HCT116 (cell line): ENCODE results near the gene DNAH10.
A peak's percentile ranks its signal among the peaks of the same experiment; 100 is the strongest.

ENCODE experiments used
- EGR1 ChIP-seq: IDR thresholded peaks from 2 replicates; pipeline ENCODE4 v1.6.1; 2012; ENCODE audit warnings: low read depth
- EZH2 ChIP-seq: fragments of 200-600 bp; sonication (generic); IDR thresholded peaks from 2 replicates; pipeline ENCODE4 v1.6.1; 2017; ENCODE audit warnings: antibody characterized with exemption, mixed run types
- FOSL1 ChIP-seq: IDR thresholded peaks from 2 replicates; pipeline ENCODE4 v1.6.1; 2012; ENCODE audit warnings: low read depth
- POLR2A ChIP-seq: IDR thresholded peaks from 2 replicates; pipeline ENCODE4 v1.7.0; 2011; ENCODE audit warnings: borderline replicate concordance; ENCODE audit not compliant: insufficient read depth, insufficient read length; ENCODE audit errors: extremely low read depth
- POLR2AphosphoS5 ChIP-seq: IDR thresholded peaks from 2 replicates; pipeline ENCODE4 v1.6.1; 2011; ENCODE audit warnings: mild to moderate bottlenecking, low read depth, low read length, moderate library complexity
- SIN3A ChIP-seq: IDR thresholded peaks from 2 replicates; pipeline ENCODE4 v1.6.1; 2012; ENCODE audit warnings: low read depth
- TCF7L2 ChIP-seq: IDR thresholded peaks from 2 replicates; pipeline ENCODE4 v1.7.0; 2011; ENCODE audit warnings: borderline replicate concordance, inconsistent platforms; ENCODE audit not compliant: insufficient read depth, insufficient read length; ENCODE audit errors: extremely low read depth
- YY1 ChIP-seq: IDR thresholded peaks from 2 replicates; pipeline ENCODE4 v1.6.1; 2011; ENCODE audit warnings: low read length, low read depth, moderate library complexity, mild to moderate bottlenecking; ENCODE audit not compliant: insufficient replicate concordance; ENCODE audit errors: extremely low read depth
- ZFX ChIP-seq: fragments of 450-650 bp; IDR thresholded peaks from 2 replicates; pipeline ENCODE4 v1.6.1; 2017
- ZNF274 ChIP-seq: fragments of 200-500 bp; sonication (Bioruptor generic); IDR thresholded peaks from 2 replicates; pipeline ENCODE4 v1.6.1; 2014; ENCODE audit warnings: mild to moderate bottlenecking, low read depth, low read length, inconsistent platforms
- TF ChIP-seq, protein P1 (sequence below), 3 experiments: fragments of 200-600 bp in 1 of 3; sonication (generic) in 1 of 3; IDR thresholded peaks in 2 of 3; conservative IDR thresholded peaks in 1 of 3; 2 replicates each; pipeline ENCODE4 v1.5.1; 2012 to 2017; ENCODE audit warnings: low read depth in 2 of 3, low read length in 2 of 3, antibody characterized with exemption in 1 of 3, borderline replicate concordance in 1 of 3, control low read depth in 1 of 3, mild to moderate bottlenecking in 1 of 3, mixed read lengths in 1 of 3, mixed run types in 1 of 3, moderate library complexity in 1 of 3; ENCODE audit not compliant: insufficient read depth in 1 of 3
- TF ChIP-seq, protein P2 (sequence below): IDR thresholded peaks from 2 replicates; pipeline ENCODE4 v1.6.1; 2012
- TF ChIP-seq, protein P3 (sequence below): IDR thresholded peaks from 2 replicates; pipeline ENCODE4 v1.6.1; 2012; ENCODE audit warnings: low read depth

DNA sequence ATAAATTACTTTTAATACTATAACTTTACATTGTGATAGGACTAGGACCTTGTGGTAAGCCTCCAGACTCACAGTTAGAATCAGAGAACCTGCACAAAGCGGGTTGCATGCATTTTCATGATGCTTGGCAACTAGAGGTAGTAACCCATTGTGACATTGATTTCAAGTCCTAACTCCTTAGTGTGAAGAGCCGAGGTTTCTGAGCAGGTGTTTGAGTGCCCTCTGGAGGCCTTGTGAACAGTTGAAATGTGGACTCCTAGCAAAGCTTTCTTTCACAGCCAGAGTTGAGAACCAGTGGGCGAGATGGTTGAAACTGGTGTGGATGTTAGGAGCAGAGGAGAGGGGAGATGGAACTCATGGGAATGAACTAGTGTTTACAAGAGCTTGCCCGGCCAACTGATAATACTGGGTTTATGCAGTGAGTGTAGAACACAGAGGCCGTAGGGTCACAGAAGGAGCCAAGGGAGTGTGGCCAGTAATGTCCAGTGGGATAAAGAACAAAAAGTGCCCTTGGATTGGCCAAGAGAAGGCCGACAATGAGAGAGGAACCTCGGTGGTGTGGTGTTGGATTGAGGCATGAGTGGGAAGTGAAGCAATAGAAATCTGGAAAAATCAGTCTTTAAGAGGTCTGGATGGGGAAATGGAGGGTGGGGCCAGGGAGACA is 221.9 kb downstream of the DNAH10 start:
- TF ChIP-seq, protein P1, sequence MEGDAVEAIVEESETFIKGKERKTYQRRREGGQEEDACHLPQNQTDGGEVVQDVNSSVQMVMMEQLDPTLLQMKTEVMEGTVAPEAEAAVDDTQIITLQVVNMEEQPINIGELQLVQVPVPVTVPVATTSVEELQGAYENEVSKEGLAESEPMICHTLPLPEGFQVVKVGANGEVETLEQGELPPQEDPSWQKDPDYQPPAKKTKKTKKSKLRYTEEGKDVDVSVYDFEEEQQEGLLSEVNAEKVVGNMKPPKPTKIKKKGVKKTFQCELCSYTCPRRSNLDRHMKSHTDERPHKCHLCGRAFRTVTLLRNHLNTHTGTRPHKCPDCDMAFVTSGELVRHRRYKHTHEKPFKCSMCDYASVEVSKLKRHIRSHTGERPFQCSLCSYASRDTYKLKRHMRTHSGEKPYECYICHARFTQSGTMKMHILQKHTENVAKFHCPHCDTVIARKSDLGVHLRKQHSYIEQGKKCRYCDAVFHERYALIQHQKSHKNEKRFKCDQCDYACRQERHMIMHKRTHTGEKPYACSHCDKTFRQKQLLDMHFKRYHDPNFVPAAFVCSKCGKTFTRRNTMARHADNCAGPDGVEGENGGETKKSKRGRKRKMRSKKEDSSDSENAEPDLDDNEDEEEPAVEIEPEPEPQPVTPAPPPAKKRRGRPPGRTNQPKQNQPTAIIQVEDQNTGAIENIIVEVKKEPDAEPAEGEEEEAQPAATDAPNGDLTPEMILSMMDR (IDR thresholded peaks at IDR 0.05 in 2 of 3, conservative IDR thresholded peaks at IDR 0.05 in 1 of 3; ENCODE audit: borderline replicate concordance in 1 of 3, insufficient read depth in 1 of 3, low read depth in 2 of 3, low read length in 2 of 3) = peak; percentile 67 to 75 (median 73); a peak in 5 of 6 replicates
- TF ChIP-seq POLR2A = no peak
- no peak for TF ChIP-seq EZH2
- TF ChIP-seq TCF7L2 = no peak
- TF ChIP-seq ZFX = no peak
- TF ChIP-seq EGR1 = no peak
- TF ChIP-seq YY1 = no peak
- TF ChIP-seq, protein P2, sequence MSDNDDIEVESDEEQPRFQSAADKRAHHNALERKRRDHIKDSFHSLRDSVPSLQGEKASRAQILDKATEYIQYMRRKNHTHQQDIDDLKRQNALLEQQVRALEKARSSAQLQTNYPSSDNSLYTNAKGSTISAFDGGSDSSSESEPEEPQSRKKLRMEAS = no peak
- TF ChIP-seq FOSL1 = no peak
- TF ChIP-seq, protein P3, sequence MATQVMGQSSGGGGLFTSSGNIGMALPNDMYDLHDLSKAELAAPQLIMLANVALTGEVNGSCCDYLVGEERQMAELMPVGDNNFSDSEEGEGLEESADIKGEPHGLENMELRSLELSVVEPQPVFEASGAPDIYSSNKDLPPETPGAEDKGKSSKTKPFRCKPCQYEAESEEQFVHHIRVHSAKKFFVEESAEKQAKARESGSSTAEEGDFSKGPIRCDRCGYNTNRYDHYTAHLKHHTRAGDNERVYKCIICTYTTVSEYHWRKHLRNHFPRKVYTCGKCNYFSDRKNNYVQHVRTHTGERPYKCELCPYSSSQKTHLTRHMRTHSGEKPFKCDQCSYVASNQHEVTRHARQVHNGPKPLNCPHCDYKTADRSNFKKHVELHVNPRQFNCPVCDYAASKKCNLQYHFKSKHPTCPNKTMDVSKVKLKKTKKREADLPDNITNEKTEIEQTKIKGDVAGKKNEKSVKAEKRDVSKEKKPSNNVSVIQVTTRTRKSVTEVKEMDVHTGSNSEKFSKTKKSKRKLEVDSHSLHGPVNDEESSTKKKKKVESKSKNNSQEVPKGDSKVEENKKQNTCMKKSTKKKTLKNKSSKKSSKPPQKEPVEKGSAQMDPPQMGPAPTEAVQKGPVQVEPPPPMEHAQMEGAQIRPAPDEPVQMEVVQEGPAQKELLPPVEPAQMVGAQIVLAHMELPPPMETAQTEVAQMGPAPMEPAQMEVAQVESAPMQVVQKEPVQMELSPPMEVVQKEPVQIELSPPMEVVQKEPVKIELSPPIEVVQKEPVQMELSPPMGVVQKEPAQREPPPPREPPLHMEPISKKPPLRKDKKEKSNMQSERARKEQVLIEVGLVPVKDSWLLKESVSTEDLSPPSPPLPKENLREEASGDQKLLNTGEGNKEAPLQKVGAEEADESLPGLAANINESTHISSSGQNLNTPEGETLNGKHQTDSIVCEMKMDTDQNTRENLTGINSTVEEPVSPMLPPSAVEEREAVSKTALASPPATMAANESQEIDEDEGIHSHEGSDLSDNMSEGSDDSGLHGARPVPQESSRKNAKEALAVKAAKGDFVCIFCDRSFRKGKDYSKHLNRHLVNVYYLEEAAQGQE = no peak
- no peak for TF ChIP-seq POLR2AphosphoS5
- no peak for TF ChIP-seq SIN3A
- TF ChIP-seq ZNF274 = no peak
